C4-2B (cell line): Measurements from ENCODE around the gene ARHGAP26.

Source experiments
- H3K27ac ChIP-seq: fragments of 450-650 bp; 2 replicates; pipeline ENCODE4 v1.5.1; 2017
- CTCF ChIP-seq: fragments of 450-650 bp; conservative IDR thresholded peaks from 2 replicates; pipeline ENCODE4 v1.5.1; 2017; ENCODE audit warnings: mild to moderate bottlenecking
- ZFX ChIP-seq: fragments of 450-650 bp; IDR thresholded peaks from 2 replicates; pipeline ENCODE4 v1.6.1; 2017

The ARHGAP26 gene

GRCh38 chr5:142726188-142726731, 43.9 kb upstream of the ARHGAP26 start:
- no peak for TF ChIP-seq CTCF
- no peak for TF ChIP-seq ZFX
- H3K27ac ChIP-seq = no peak overlapping the region

GRCh38 chr5:142727735-142728047, 42.5 kb upstream of the ARHGAP26 start:
- H3K27ac ChIP-seq = no peak overlapping the region
- TF ChIP-seq ZFX = no peak
- no peak for TF ChIP-seq CTCF

GRCh38 chr5:142735323-142736246, 34.6 kb upstream of the ARHGAP26 start:
- no peak overlapping the region for H3K27ac ChIP-seq
- TF ChIP-seq CTCF (no peak), ZFX (no peak)

- no peak overlapping the region for H3K27ac ChIP-seq
These were observed 33.9 kb upstream of the ARHGAP26 start for GRCh38 chr5:142736247-142736632.

GRCh38 chr5:142737179-142737578, 33.0 kb upstream of the ARHGAP26 start:
- H3K27ac ChIP-seq = no peak overlapping the region
- TF ChIP-seq CTCF (no peak), ZFX (no peak)

More at GRCh38 chr5:142736247-142736632, 33.9 kb upstream of the ARHGAP26 start:
- TF ChIP-seq ZFX (no peak), CTCF (no peak)

GRCh38 chr5:142740474-142741242, 29.5 kb upstream of the ARHGAP26 start:
- no peak for TF ChIP-seq ZFX
- peak overlapping the region; percentile 53 for H3K27ac ChIP-seq

- no peak overlapping the region for H3K27ac ChIP-seq
- TF ChIP-seq ZFX (no peak), CTCF (no peak)
These were observed 26.4 kb upstream of the ARHGAP26 start for GRCh38 chr5:142743592-142744441.
